HCT116 (cell line): ENCODE measurements around the gene LAMA4. TPM values are rescaled to one million over a fixed set of nuclear protein-coding genes. Genes with fewer than 3 reads are reported as not detected.

ENCODE experiments used
- ATAC-seq: fragments of 200-7000 bp; cut with Tn5 transposase; 2 replicates; pipeline ENCODE4 v1.9.1; 2020; ENCODE audit warnings: mild to moderate bottlenecking, moderate library complexity
- BruUV-seq: library from RNA; stranded (reverse); fragments of 400-500 nt; replicated peaks from 2 replicates; lab custom pipeline; 2021; lab: Mats Ljungman, UMichigan
- CTCF ChIA-PET: fragments of 300-600 bp; sonication (Branson Sonifier 250); formaldehyde crosslinking; loops from one replicate; lab custom pipeline; 2021; ENCODE audit warnings: antibody characterized with exemption; lab: Charles Lee
- POLR2A ChIA-PET: fragments of 300-600, 350-600 bp; sonication (Branson Sonifier 250); formaldehyde crosslinking; loops from one replicate; lab custom pipeline; 2021; ENCODE audit warnings: antibody characterized with exemption; lab: Charles Lee
- RAD21 ChIA-PET, 2 experiments: fragments of 300-600 bp; sonication (Branson Sonifier 250); formaldehyde crosslinking; loops; one replicate each; lab custom pipeline; 2023; ENCODE audit warnings: low total read pairs in 2 of 2; ENCODE audit not compliant: uncharacterized antibody in 2 of 2, unreplicated experiment in 2 of 2, low non-redundant PET in 1 of 2; lab: Charles Lee
- DNase-seq: peaks from one replicate; pipeline ENCODE4 v3.0.0-alpha.2; 2010; ENCODE audit warnings: low read depth, low spot score
- H2AFZ ChIP-seq: fragments of 200-600 bp; shearing (Covaris generic), sonication (generic); 2 replicates; pipeline ENCODE4 v1.6.1; 2017; ENCODE audit warnings: low read depth, mixed run types, mixed read lengths, antibody characterized with exemption, low read length; ENCODE audit not compliant: poor library complexity, severe bottlenecking
- H3K27ac ChIP-seq: 2 replicates; pipeline ENCODE4 v1.5.1; 2012; ENCODE audit warnings: low read depth, low read length
- H3K27me3 ChIP-seq: fragments of 200-600 bp; sonication (generic); 2 replicates; pipeline ENCODE4 v1.6.1; 2016; ENCODE audit warnings: mixed run types, low read length, mixed read lengths; ENCODE audit not compliant: insufficient read depth
- H3K36me3 ChIP-seq, 2 experiments: fragments of 200-500 bp in 1 of 2; fragments of 200-600 bp in 1 of 2; sonication (Bioruptor generic) in 1 of 2; sonication (generic) in 1 of 2; 2 replicates each; pipeline versions ENCODE4 v1.5.1 to v1.6.1; 2014 to 2016; ENCODE audit warnings: low read length in 2 of 2, inconsistent platforms in 1 of 2, mixed read lengths in 1 of 2, mixed run types in 1 of 2; ENCODE audit not compliant: insufficient read depth in 2 of 2, control insufficient read depth in 1 of 2
- H3K4me1 ChIP-seq, 2 experiments: fragments of 200-600 bp in 1 of 2; sonication (generic) in 1 of 2; 2 replicates each; pipeline versions ENCODE4 v1.5.1 to v1.6.1; 2012 to 2017; ENCODE audit warnings: low read length in 2 of 2, inconsistent platforms in 1 of 2, mild to moderate bottlenecking in 1 of 2, mixed read lengths in 1 of 2, mixed run types in 1 of 2, moderate library complexity in 1 of 2; ENCODE audit not compliant: insufficient read depth in 2 of 2, control insufficient read depth in 1 of 2
- H3K4me2 ChIP-seq: fragments of 200-600 bp; sonication (generic); 2 replicates; pipeline ENCODE4 v1.6.1; 2017; ENCODE audit warnings: mixed run types, low read length, mixed read lengths
- H3K4me3 ChIP-seq, 2 experiments: fragments of 200-600 bp in 1 of 2; sonication (generic) in 1 of 2; replicated peaks in 1 of 2; 2 replicates each; pipeline ENCODE4 v1.5.1; 2011 to 2016; ENCODE audit warnings: low read length in 2 of 2, control low read depth in 1 of 2, low read depth in 1 of 2, mild to moderate bottlenecking in 1 of 2, mixed read lengths in 1 of 2, mixed run types in 1 of 2
- H3K79me2 ChIP-seq: fragments of 200-600 bp; sonication (generic); 2 replicates; pipeline ENCODE4 v1.6.1; 2017; ENCODE audit warnings: mild to moderate bottlenecking, mixed run types, low read length, moderate library complexity, mixed read lengths; ENCODE audit not compliant: insufficient read depth
- H3K9ac ChIP-seq: fragments of 200-600 bp; sonication (generic); 2 replicates; pipeline ENCODE4 v1.6.1; 2016; ENCODE audit warnings: low read length, mixed read lengths
- H3K9me2 ChIP-seq: fragments of 200-600 bp; sonication (generic), shearing (Covaris generic); 2 replicates; pipeline ENCODE4 v1.6.1; 2017; ENCODE audit warnings: mixed run types, mild to moderate bottlenecking, moderate library complexity; ENCODE audit not compliant: insufficient read depth
- H3K9me3 ChIP-seq, 2 experiments: fragments of 200-500 bp in 1 of 2; fragments of 200-600 bp in 1 of 2; sonication (Bioruptor generic) in 1 of 2; sonication (generic) in 1 of 2; 2 replicates each; pipeline ENCODE4 v1.6.1; 2014 to 2017; ENCODE audit warnings: low read length in 2 of 2, mixed read lengths in 2 of 2, inconsistent platforms in 1 of 2, low read depth in 1 of 2, mild to moderate bottlenecking in 1 of 2, mixed run types in 1 of 2, moderate library complexity in 1 of 2; ENCODE audit not compliant: control insufficient read depth in 1 of 2, insufficient read depth in 1 of 2
- H4K20me1 ChIP-seq: fragments of 200-600 bp; sonication (generic), shearing (Covaris generic); 2 replicates; pipeline ENCODE4 v1.6.1; 2017; ENCODE audit warnings: mixed run types, mild to moderate bottlenecking, moderate library complexity; ENCODE audit not compliant: insufficient read depth
- CBX3 ChIP-seq: IDR thresholded peaks from 2 replicates; pipeline ENCODE4 v1.6.1; 2012; ENCODE audit warnings: low read depth
- EZH2phosphoT487 ChIP-seq: fragments of 200-600 bp; IDR thresholded peaks from 2 replicates; pipeline ENCODE4 v1.6.1; 2018; ENCODE audit warnings: antibody characterized with exemption, borderline replicate concordance
- MAX ChIP-seq: IDR thresholded peaks from 2 replicates; pipeline ENCODE4 v1.6.1; 2012
- POLR2A ChIP-seq: IDR thresholded peaks from 2 replicates; pipeline ENCODE4 v1.7.0; 2011; ENCODE audit warnings: borderline replicate concordance; ENCODE audit not compliant: insufficient read depth, insufficient read length; ENCODE audit errors: extremely low read depth
- SP1 ChIP-seq: IDR thresholded peaks from 2 replicates; pipeline ENCODE4 v1.6.1; 2012; ENCODE audit warnings: low read depth
- SRF ChIP-seq: IDR thresholded peaks from 2 replicates; pipeline ENCODE4 v1.6.1; 2012; ENCODE audit warnings: low read depth
- TCF7L2 ChIP-seq: IDR thresholded peaks from 2 replicates; pipeline ENCODE4 v1.7.0; 2011; ENCODE audit warnings: borderline replicate concordance, inconsistent platforms; ENCODE audit not compliant: insufficient read depth, insufficient read length; ENCODE audit errors: extremely low read depth
- ZBTB33 ChIP-seq: IDR thresholded peaks from 2 replicates; pipeline ENCODE4 v1.6.1; 2011; ENCODE audit warnings: mild to moderate bottlenecking, low read length, moderate library complexity; ENCODE audit not compliant: insufficient replicate concordance; ENCODE audit errors: extremely low read depth
- ZNF274 ChIP-seq: fragments of 200-500 bp; sonication (Bioruptor generic); IDR thresholded peaks from 2 replicates; pipeline ENCODE4 v1.6.1; 2014; ENCODE audit warnings: mild to moderate bottlenecking, low read depth, low read length, inconsistent platforms
- intact Hi-C: fragments of 100-400 bp; cut with micrococcal nuclease; formaldehyde crosslinking; loops from 2 replicates; pipeline ENCODE4 v1.10.0; 2022
- total RNA-seq: library from RNA; stranded (reverse); gene quantifications from one replicate; pipeline ENCODE4 v1.2.1, GENCODE V29; 2021; ENCODE audit not compliant: unreplicated experiment
- TF ChIP-seq, protein P1 (sequence below): IDR thresholded peaks from 2 replicates; pipeline ENCODE4 v1.6.1; 2012; ENCODE audit warnings: low read depth

The LAMA4 gene
- total RNA-seq, 1 experiment from 2014 or later, result 2.2 TPM

DNA sequence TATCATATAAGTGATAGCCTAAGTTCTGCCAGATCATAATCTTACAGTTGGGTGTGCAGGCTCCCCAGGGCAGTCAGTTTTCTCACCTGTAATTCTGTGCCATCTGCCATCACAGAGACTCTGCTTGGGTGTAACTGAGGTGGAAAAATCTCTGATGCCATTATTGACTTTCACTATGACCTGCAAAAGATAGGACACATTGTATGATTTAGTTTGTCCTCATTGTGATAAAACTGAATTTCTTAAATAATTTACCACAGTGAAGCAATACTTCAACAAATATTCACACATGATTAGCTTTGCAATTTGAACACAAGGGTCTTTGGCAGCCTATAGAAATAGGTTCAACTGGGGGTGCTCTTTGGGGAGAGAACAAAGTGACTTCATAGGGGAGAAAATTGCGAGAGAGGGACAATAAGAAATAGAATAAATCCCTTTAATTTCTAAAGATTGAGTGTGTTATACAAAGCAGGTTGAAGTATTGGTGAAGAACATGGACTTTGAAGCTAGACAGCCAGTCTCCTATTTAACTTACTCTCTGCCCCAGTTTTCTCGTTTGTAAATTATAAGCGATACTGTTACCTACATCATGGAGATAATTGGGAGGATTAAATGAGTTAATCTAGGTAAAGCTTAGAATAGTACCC is 139.7 kb downstream of the LAMA4 start:
- ATAC-seq, result no peak
- Histone ChIP-seq H4K20me1 (no peaks in the 10 kb centered on the region), H3K27me3 (no peaks in the 10 kb centered on the region), H3K9ac (no peak overlapping the region), H3K36me3 (no peaks in the 10 kb centered on the region), H3K27ac (no peak overlapping the region), H3K9me2 (no peaks in the 10 kb centered on the region), H2AFZ (no peak overlapping the region), H3K4me1 (peaks cover 0 to 12% of the 10 kb centered on the region in 2 experiments; a peak in 2 of 4 replicates), H3K4me3 (no peak overlapping the region), H3K4me2 (no peak overlapping the region), H3K9me3 (no peaks in the 10 kb centered on the region), H3K79me2 (no peaks in the 10 kb centered on the region)
- ChIA-PET CTCF (no interaction called here), RAD21 (no interaction called here), POLR2A (no interaction called here)
- no TSS peak for BruUV-seq
- intact Hi-C loops, result no loop called here
- DNase-seq, result no peak
- TF ChIP-seq SP1 (no peak), TCF7L2 (no peak), ZNF274 (no peak), POLR2A (no peak), EZH2phosphoT487 (no peak), CBX3 (no peak), MAX (no peak), ZBTB33 (no peak), SRF (no peak)
- TF ChIP-seq, protein P1, sequence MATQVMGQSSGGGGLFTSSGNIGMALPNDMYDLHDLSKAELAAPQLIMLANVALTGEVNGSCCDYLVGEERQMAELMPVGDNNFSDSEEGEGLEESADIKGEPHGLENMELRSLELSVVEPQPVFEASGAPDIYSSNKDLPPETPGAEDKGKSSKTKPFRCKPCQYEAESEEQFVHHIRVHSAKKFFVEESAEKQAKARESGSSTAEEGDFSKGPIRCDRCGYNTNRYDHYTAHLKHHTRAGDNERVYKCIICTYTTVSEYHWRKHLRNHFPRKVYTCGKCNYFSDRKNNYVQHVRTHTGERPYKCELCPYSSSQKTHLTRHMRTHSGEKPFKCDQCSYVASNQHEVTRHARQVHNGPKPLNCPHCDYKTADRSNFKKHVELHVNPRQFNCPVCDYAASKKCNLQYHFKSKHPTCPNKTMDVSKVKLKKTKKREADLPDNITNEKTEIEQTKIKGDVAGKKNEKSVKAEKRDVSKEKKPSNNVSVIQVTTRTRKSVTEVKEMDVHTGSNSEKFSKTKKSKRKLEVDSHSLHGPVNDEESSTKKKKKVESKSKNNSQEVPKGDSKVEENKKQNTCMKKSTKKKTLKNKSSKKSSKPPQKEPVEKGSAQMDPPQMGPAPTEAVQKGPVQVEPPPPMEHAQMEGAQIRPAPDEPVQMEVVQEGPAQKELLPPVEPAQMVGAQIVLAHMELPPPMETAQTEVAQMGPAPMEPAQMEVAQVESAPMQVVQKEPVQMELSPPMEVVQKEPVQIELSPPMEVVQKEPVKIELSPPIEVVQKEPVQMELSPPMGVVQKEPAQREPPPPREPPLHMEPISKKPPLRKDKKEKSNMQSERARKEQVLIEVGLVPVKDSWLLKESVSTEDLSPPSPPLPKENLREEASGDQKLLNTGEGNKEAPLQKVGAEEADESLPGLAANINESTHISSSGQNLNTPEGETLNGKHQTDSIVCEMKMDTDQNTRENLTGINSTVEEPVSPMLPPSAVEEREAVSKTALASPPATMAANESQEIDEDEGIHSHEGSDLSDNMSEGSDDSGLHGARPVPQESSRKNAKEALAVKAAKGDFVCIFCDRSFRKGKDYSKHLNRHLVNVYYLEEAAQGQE, result no peak
